ENCODE measurements around the gene CCDC198.

Gene CCDC198

DNA sequence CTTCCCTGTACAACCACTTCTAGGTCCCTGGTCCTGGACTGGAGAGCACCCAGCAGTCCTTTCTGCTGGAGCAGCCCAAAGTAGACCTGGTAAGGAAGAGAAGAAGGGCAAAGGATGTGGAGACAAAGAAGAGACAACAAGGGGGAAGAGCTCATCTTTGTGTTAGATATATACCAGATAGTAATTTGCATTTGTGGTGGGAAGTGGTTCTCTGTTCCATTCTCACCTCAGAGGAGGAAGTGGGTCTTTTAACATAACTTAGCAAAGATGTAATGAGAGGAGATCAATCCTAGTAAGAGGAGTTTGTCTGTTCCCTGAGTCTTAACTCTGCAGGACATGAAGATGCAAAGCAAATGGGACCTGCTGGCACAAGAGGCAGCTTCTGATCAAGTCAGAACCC is 8.0 kb downstream of the CCDC198 start:
- Mint-ChIP-seq H3K9me3 (no peaks in the 10 kb centered on the region), H3K4me1 (no peaks in the 10 kb centered on the region), H3K27me3 (peaks cover 2% of the 10 kb centered on the region), H3K4me3 (no peak overlapping the region), H3K27ac (no peak overlapping the region)
- ATAC-seq, result peak; percentile 33
- DNase-seq, result no peak

DNA sequence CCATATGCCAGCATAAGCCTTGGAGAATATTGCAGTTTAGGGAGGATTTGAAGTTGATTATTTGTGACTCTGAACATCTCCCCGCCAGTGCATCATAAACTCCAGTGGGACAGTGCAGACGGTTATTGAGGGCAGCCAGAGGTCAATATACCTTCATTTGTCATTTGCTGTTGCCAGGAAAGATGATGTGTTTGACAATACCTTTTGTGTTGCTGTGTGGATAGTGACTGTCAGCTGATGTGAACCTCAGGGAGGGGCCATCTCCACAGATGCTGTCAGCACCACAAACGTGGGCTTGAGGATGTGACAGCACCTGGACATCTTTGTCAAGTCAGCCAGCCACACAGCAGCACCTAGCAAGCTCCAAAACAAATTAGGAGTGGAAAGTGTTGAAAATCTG is 11.5 kb downstream of the CCDC198 start:
- Mint-ChIP-seq H3K9me3 (no peaks in the 10 kb centered on the region), H3K27me3 (no peaks in the 10 kb centered on the region), H3K4me3 (no peak overlapping the region), H3K4me1 (no peaks in the 10 kb centered on the region), H3K27ac (no peak overlapping the region)
- no peak for ATAC-seq
- DNase-seq, result no peak

DNA sequence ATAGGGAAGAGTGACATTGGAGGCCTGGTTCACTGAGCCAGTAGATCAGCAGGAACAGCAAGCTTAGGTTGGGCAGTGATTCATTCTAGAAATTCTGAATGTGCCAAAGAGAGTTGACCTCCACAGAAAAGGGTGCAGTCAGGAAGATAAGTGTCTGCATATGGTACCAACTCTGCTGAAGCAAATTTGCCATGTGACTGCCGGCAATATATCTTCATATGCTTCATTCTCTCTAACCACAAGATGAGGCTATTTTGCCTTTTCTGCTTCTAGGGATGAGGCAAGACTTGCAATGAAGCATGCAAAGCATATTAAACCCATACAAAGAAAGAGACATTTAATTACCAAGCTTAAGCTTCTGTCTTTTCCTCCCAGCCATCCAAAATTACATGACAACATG is 13.6 kb downstream of the CCDC198 start:
- no peak for DNase-seq

DNA sequence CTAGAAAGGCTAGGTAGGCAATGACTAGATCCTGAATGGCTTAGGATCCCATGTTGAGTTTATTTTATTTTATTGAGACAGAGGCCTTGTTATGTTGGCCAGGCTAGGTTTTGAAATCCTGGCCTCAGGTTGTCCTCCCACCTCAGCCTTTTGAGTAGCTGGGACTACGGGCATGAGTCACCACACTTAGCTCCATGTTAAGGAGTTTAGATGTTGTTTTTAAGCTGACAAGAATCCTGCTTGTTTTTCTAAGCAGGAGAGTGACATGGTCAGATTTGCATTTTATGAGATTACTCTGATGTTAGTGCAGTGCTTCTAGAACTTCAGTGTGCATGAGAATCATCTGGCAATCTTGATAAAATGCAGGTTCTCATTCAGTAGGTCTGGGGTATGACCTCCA is 14.5 kb downstream of the CCDC198 start:
- H3K27me3 Mint-ChIP-seq, result no peaks in the 10 kb centered on the region
- no peaks in the 10 kb centered on the region for H3K4me1 Mint-ChIP-seq
- H3K27ac Mint-ChIP-seq, result no peak overlapping the region
- H3K9me3 Mint-ChIP-seq, result no peaks in the 10 kb centered on the region
- no peak overlapping the region for H3K4me3 Mint-ChIP-seq
- no peak for DNase-seq
- ATAC-seq, result no peak

More for the DNA sequence above, 13.6 kb downstream of the CCDC198 start:
- Mint-ChIP-seq H3K9me3 (no peaks in the 10 kb centered on the region), H3K4me1 (no peaks in the 10 kb centered on the region), H3K27ac (no peak overlapping the region), H3K27me3 (no peaks in the 10 kb centered on the region), H3K4me3 (no peak overlapping the region)
- no peak for ATAC-seq

DNA sequence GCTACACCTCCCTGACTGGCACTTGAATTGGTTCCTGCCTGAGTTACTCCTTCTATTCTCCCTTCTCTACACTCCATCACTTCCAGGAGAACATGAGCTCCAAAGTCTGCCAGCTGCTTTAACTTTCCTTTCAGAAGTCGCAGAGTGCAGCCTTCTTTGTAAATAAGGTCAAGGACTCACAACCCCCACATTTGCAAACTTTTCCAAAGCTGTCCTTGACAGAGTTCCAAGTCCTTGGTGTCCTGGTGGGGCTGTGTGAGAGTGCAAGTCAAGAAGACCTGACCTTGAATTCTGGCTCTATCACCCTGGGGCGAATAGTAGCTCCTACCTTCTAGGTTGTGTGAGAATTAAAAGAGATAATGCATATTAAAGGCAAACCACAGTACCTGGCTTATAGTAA is 15.6 kb downstream of the CCDC198 start:
- no peaks in the 10 kb centered on the region for H3K27me3 Mint-ChIP-seq
- H3K27ac Mint-ChIP-seq, result no peak overlapping the region
- H3K4me1 Mint-ChIP-seq, result no peaks in the 10 kb centered on the region
- H3K4me3 Mint-ChIP-seq, result no peak overlapping the region
- no peak for DNase-seq
- no peak for ATAC-seq
- H3K9me3 Mint-ChIP-seq, result no peaks in the 10 kb centered on the region

DNA sequence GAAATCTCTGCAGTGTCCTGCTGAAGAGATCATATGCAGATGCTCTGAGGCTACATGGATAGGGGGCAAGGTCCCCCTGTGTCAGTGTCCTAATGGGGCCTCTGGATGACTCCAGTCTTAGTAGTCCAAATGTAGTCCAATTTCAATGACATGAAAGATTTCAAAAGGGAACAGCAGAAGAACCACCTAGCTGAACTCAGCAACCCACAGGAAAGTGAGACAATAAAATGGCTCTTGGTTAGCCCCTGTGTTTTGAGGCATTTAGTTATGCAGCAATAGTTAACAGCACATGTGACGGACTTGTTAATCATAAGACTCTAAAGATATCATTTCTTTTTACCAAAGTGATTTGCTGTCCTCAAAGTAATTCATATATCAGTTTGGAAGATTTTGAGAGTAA is 22.7 kb downstream of the CCDC198 start:
- H3K9me3 Mint-ChIP-seq, result no peaks in the 10 kb centered on the region

DNA sequence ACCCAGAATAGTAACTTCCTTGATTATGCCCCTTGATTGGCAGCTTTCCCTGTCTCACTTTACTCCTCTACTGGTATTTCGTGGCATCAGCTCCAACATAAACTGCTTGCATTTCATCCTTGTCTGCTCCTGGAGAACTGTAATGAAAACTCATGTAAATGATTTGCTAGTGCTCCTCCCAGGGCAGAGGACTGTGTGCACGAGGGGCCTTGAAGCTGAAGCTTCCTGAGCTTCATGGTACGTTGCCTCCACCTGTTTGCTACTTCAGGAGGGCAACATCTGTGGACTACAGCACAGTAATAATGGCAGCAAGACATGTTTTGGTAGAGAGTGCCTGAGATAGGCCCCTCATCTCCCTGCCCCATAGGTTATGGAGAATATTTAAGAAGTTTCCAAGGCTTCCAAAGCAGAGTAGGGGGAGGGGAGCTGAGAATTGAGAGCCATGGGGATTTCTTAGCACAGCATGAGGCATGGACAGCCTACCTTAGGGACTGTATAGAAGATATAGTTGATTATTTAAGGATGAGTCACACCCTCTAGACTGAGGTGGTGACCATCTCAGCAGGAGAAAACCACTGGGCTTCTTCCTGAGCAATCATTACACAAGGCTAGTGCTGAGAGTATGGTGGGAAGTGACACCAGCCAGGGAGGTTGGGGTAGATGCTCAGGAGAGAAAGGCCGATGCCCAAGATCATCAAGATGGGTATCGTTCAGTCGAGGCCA is 29.5 kb downstream of the CCDC198 start:
- ATAC-seq, result no peak
- H3K4me1 Mint-ChIP-seq, result no peaks in the 10 kb centered on the region

More for the DNA sequence above, 22.7 kb downstream of the CCDC198 start:
- ATAC-seq (no peak), DNase-seq (no peak)
- Mint-ChIP-seq H3K27me3 (no peaks in the 10 kb centered on the region), H3K4me1 (no peaks in the 10 kb centered on the region), H3K4me3 (no peak overlapping the region), H3K27ac (no peak overlapping the region)

DNA sequence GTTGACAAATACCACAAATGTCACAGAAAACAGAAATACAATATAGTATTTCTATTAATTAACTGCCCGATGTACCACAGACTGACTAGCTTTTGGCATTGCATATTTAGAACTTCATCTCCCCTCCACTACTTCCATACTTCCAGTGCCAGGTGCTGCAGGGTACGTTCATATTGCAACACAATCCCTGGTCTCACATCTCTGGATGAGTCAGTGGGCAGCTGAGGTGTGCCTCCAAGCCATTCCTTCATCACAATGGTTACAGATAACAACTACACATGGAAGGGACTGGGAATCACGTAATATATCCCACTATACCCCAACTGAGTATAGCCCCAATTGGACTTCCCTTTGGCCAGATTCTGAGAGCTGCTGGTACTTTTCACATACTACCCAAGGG is 31.1 kb downstream of the CCDC198 start:
- ATAC-seq, result no peak
- H3K9me3 Mint-ChIP-seq, result peaks cover 0 to 4% of the 10 kb centered on the region in 2 donors
- no peak overlapping the region for H3K4me3 Mint-ChIP-seq
- H3K27me3 Mint-ChIP-seq, result no peaks in the 10 kb centered on the region
- H3K4me1 Mint-ChIP-seq, result no peaks in the 10 kb centered on the region
- DNase-seq, result no peak
- peak overlapping the region in 1 of 2 donors; percentile 19 for H3K27ac Mint-ChIP-seq

More for the DNA sequence above, 29.5 kb downstream of the CCDC198 start:
- H3K4me3 Mint-ChIP-seq, result no peak overlapping the region
- H3K9me3 Mint-ChIP-seq, result peaks cover 0 to 4% of the 10 kb centered on the region in 2 donors
- DNase-seq, result no peak
- no peak overlapping the region for H3K27ac Mint-ChIP-seq
- no peaks in the 10 kb centered on the region for H3K27me3 Mint-ChIP-seq

DNA sequence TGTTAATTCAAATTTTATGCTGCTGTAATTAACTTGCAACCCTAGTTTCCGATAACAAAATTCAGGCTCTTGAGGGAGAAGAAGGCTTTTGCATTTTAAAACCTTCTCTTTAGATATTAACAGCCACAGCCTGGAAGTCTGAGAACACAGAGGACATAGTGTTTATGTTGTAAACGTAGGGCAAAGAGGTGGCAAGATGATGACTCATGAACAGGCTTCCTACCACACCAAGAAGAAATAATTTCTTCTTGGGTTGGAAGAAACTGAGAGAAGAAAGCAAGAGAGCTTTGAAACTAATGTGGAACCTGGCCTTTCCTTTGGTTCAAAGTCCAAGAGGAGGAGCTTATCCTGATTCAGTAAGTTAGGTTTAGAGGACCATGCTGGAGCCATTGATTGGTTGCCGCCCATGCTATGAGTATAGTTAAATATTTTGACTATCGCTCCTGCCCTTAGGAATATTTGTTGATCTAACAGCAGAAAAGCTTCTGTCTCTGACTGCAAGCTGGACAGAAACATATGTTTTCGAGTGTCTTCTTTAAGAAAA is 31.8 kb downstream of the CCDC198 start:
- no peak overlapping the region for H3K4me3 Mint-ChIP-seq
- H3K27ac Mint-ChIP-seq, result no peak overlapping the region
- H3K27me3 Mint-ChIP-seq, result no peaks in the 10 kb centered on the region
- H3K4me1 Mint-ChIP-seq, result no peaks in the 10 kb centered on the region
- ATAC-seq, result no peak
- DNase-seq, result no peak
- H3K9me3 Mint-ChIP-seq, result peaks cover 0 to 6% of the 10 kb centered on the region in 2 donors

DNA sequence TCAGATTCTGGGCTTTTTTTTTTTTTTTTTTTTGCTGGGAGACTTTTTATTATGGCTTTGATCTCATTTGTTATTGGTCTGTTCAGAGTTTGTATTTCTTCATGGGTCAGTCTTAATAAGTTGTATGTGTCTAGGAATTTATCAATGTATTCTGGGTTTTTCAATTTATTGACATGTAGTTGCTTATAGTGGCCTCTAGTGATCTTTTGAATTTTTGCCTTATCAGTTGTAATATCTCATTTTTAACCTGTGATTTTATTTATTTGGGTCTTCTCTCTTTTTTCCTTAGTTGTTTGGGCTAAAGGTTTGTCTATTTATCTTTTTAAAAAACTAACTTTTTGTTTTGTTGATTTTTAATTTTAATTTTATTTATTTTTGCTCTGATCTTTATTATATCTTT is 57.7 kb downstream of the CCDC198 start:
- no peak overlapping the region for H3K27ac Mint-ChIP-seq
- DNase-seq (no peak), ATAC-seq (no peak)
- H3K27me3 Mint-ChIP-seq, result no peaks in the 10 kb centered on the region
- no peaks in the 10 kb centered on the region for H3K4me1 Mint-ChIP-seq
- H3K9me3 Mint-ChIP-seq, result peaks cover 5 to 7% of the 10 kb centered on the region in 2 donors
- H3K4me3 Mint-ChIP-seq, result no peak overlapping the region

DNA sequence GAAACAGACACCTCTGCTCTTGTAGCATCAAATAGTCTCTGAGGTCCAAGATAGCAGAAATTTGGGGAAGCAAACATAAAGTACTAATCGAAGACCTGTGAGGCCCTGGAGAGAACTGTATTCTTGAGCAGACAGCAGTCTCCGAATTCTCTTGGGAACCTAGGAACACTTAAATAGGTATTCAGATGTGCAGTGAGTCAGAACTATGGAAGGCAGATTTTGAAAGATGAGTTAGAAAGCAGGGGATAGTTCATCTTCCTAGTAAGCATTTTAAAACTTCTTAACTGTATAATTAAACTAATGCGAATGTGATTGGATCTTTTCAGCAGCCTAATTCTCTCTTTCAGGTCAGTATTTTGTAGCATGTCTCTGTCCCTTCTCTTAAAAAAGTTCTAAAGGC is 72.7 kb downstream of the CCDC198 start:
- H3K27ac Mint-ChIP-seq, result no peak overlapping the region
- no peak for ATAC-seq
- no peaks in the 10 kb centered on the region for H3K27me3 Mint-ChIP-seq

DNA sequence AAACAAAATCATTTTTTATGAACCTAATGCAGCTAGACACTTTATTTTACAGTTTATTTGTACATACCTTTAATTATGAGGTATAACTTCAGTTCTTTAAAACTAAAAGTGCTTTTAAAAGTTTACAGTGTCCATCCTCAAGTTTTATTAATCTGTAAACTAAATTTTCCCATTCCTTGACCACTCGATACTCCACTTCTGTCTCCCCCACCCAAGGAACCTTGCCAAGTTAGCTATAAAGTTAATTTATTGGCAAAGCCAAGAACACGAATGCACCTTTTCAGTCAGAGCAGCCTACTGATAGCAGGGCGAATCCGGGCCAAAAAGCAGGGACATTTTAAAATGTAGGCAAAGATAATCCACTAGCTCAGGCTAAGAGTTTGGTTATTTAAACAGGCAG is 73.6 kb downstream of the CCDC198 start:
- DNase-seq (no peak), ATAC-seq (no peak)
- Mint-ChIP-seq H3K9me3 (no peaks in the 10 kb centered on the region), H3K27ac (no peak overlapping the region), H3K4me3 (no peak overlapping the region), H3K4me1 (no peaks in the 10 kb centered on the region), H3K27me3 (no peaks in the 10 kb centered on the region)

More for the DNA sequence above, 72.7 kb downstream of the CCDC198 start:
- Mint-ChIP-seq H3K4me1 (no peaks in the 10 kb centered on the region), H3K4me3 (no peak overlapping the region), H3K9me3 (no peaks in the 10 kb centered on the region)
- DNase-seq, result no peak

Measured in stimulated activated naive CD8-positive, alpha-beta T cell treated with anti-CD3 and anti-CD28 coated beads, Interleukin-15, amount 100 ng/mL, for 72 hours (primary cell).